ENCODE measurements around the gene SLC8A1. TPM values are rescaled to one million over a fixed set of nuclear protein-coding genes. Genes with fewer than 3 reads are reported as not detected.

SLC8A1 gene
- total RNA-seq, 2 experiments from 2014 or later: 0.47 to 0.59 TPM

GRCh38 chr2:40130251-40130994 lies 321.5 kb downstream of the SLC8A1 start:
- H3K9me3 ChIP-seq (ENCODE audit: control insufficient read depth in 1 of 2, insufficient read depth in 1 of 2, low read length in 2 of 2): no peaks in the 10 kb centered on the region
- H3K27me3 ChIP-seq (ENCODE audit: control insufficient read depth in 1 of 2, insufficient read depth in 2 of 2, low read length in 2 of 2): no peaks in the 10 kb centered on the region
- TF ChIP-seq, protein P1, sequence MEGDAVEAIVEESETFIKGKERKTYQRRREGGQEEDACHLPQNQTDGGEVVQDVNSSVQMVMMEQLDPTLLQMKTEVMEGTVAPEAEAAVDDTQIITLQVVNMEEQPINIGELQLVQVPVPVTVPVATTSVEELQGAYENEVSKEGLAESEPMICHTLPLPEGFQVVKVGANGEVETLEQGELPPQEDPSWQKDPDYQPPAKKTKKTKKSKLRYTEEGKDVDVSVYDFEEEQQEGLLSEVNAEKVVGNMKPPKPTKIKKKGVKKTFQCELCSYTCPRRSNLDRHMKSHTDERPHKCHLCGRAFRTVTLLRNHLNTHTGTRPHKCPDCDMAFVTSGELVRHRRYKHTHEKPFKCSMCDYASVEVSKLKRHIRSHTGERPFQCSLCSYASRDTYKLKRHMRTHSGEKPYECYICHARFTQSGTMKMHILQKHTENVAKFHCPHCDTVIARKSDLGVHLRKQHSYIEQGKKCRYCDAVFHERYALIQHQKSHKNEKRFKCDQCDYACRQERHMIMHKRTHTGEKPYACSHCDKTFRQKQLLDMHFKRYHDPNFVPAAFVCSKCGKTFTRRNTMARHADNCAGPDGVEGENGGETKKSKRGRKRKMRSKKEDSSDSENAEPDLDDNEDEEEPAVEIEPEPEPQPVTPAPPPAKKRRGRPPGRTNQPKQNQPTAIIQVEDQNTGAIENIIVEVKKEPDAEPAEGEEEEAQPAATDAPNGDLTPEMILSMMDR (IDR thresholded peaks at IDR 0.05): no peak
- H3K36me3 Mint-ChIP-seq (ENCODE audit: low read depth): no peaks in the 10 kb centered on the region
- DNase-seq: no peak
- H3K4me3 Mint-ChIP-seq: no peak overlapping the region
- H3K27ac Mint-ChIP-seq: no peak overlapping the region
- no peak overlapping the region for H3K4me3 ChIP-seq (ENCODE audit: low read length)
- no peak for ATAC-seq (ENCODE audit: poor library complexity)
- CTCF ChIA-PET: no interaction called here
- no peaks in the 10 kb centered on the region for H3K36me3 ChIP-seq (ENCODE audit: insufficient read depth, low read length)
- H3K27ac ChIP-seq (ENCODE audit: low read depth in 1 of 2, low read length in 2 of 2): no peak overlapping the region
- no peaks in the 10 kb centered on the region for H3K27me3 Mint-ChIP-seq
- intact Hi-C loops (cut with DNase I, micrococcal nuclease): no loop called here
- H3K4me1 ChIP-seq (ENCODE audit: insufficient read depth, low read length): no peaks in the 10 kb centered on the region
- POLR2A ChIA-PET: no interaction called here
- no peaks in the 10 kb centered on the region for H3K9me3 Mint-ChIP-seq
- H3K4me1 Mint-ChIP-seq (ENCODE audit: low read depth): no peaks in the 10 kb centered on the region

DNA sequence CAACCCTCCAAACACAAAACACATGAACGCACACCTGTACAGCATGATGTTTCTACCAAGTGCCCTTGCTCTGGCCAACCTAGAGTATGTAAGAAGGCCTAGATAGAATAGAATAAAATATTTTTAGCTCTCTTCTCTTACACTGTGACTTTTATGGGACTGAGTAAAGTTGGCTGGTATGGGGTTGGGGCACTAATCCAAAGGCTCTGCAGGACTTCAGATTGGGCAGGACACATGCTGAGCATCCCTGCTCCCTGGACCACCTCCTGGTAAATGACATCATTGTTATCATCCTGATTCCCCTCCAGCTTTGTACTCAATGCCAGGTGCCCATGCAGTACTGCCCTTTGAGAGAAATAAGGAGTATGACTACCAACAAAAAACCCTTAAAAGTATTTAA lies 322.2 kb downstream of the SLC8A1 start:
- DNase-seq: no peak
- Histone ChIP-seq H3K27me3 (ENCODE audit: control insufficient read depth in 1 of 2, insufficient read depth in 2 of 2, low read length in 2 of 2) (no peaks in the 10 kb centered on the region), H3K4me1 (ENCODE audit: insufficient read depth, low read length) (no peaks in the 10 kb centered on the region), H3K4me3 (ENCODE audit: low read length) (no peak overlapping the region), H3K36me3 (ENCODE audit: insufficient read depth, low read length) (no peaks in the 10 kb centered on the region), H3K9me3 (ENCODE audit: control insufficient read depth in 1 of 2, insufficient read depth in 1 of 2, low read length in 2 of 2) (no peaks in the 10 kb centered on the region), H3K27ac (ENCODE audit: low read depth in 1 of 2, low read length in 2 of 2) (no peak overlapping the region)
- intact Hi-C loops (cut with DNase I, micrococcal nuclease): no loop called here
- no peaks in the 10 kb centered on the region for H3K9me3 Mint-ChIP-seq
- TF ChIP-seq, protein P1 (IDR thresholded peaks at IDR 0.05): no peak
- H3K27ac Mint-ChIP-seq: no peak overlapping the region
- H3K4me3 Mint-ChIP-seq: no peak overlapping the region
- ChIA-PET POLR2A (no interaction called here), CTCF (no interaction called here)
- ATAC-seq (ENCODE audit: poor library complexity): no peak
- no peaks in the 10 kb centered on the region for H3K36me3 Mint-ChIP-seq (ENCODE audit: low read depth)
- no peaks in the 10 kb centered on the region for H3K27me3 Mint-ChIP-seq
- no peaks in the 10 kb centered on the region for H3K4me1 Mint-ChIP-seq (ENCODE audit: low read depth)

DNA sequence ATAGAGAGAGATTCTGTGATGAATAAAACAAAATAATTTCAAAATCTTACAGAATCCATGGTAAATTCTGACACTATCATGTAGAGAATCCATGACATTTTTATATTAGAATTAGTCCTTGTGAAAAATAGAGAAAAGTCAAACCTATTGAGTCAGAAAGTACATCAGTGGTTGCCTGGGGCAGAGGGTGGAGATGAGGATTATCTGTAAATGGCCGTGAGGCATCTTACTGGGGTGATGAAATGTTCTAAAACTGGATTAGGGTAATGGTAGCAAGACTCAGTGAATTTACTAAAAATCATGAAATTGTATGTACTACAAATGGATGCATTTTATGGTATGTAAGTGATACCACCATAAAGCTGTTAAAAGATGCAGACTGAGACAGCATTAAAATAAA lies 323.1 kb downstream of the SLC8A1 start:
- no peak overlapping the region for H3K4me3 Mint-ChIP-seq
- ChIA-PET POLR2A (no interaction called here), CTCF (no interaction called here)
- TF ChIP-seq, protein P1 (IDR thresholded peaks at IDR 0.05): no peak
- no peaks in the 10 kb centered on the region for H3K4me1 Mint-ChIP-seq (ENCODE audit: low read depth)
- no peaks in the 10 kb centered on the region for H3K36me3 Mint-ChIP-seq (ENCODE audit: low read depth)
- no peak overlapping the region for H3K4me3 ChIP-seq (ENCODE audit: low read length)
- H3K4me1 ChIP-seq (ENCODE audit: insufficient read depth, low read length): no peaks in the 10 kb centered on the region
- H3K27me3 ChIP-seq (ENCODE audit: control insufficient read depth in 1 of 2, insufficient read depth in 2 of 2, low read length in 2 of 2): no peaks in the 10 kb centered on the region
- H3K36me3 ChIP-seq (ENCODE audit: insufficient read depth, low read length): no peaks in the 10 kb centered on the region
- H3K9me3 ChIP-seq (ENCODE audit: control insufficient read depth in 1 of 2, insufficient read depth in 1 of 2, low read length in 2 of 2): no peaks in the 10 kb centered on the region
- intact Hi-C loops (cut with DNase I, micrococcal nuclease): no loop called here
- no peaks in the 10 kb centered on the region for H3K27me3 Mint-ChIP-seq
- H3K9me3 Mint-ChIP-seq: no peaks in the 10 kb centered on the region
- H3K27ac ChIP-seq (ENCODE audit: low read depth in 1 of 2, low read length in 2 of 2): no peak overlapping the region
- ATAC-seq (ENCODE audit: poor library complexity) (no peak), DNase-seq (no peak)
- H3K27ac Mint-ChIP-seq: no peak overlapping the region
